Fibroblast of lung (primary cell): Measurements from ENCODE around the gene LIPH.

Experiments used
- EZH2 ChIP-seq: IDR thresholded peaks from 2 replicates; pipeline ENCODE4 v1.5.1; 2012; ENCODE audit warnings: low read length, control low read depth, mild to moderate bottlenecking; ENCODE audit errors: missing control alignments
- TF ChIP-seq, protein P1 (sequence below), 2 donors: IDR thresholded peaks in 1 of 2; conservative IDR thresholded peaks in 1 of 2; 1 replicate in 1 of 2; 2 replicates in 1 of 2; pipeline ENCODE4 v1.5.1; 2011 to 2012; ENCODE audit warnings: low read length in 2 of 2, control low read depth in 1 of 2, inconsistent platforms in 1 of 2, low read depth in 1 of 2, mild to moderate bottlenecking in 1 of 2

DNA sequence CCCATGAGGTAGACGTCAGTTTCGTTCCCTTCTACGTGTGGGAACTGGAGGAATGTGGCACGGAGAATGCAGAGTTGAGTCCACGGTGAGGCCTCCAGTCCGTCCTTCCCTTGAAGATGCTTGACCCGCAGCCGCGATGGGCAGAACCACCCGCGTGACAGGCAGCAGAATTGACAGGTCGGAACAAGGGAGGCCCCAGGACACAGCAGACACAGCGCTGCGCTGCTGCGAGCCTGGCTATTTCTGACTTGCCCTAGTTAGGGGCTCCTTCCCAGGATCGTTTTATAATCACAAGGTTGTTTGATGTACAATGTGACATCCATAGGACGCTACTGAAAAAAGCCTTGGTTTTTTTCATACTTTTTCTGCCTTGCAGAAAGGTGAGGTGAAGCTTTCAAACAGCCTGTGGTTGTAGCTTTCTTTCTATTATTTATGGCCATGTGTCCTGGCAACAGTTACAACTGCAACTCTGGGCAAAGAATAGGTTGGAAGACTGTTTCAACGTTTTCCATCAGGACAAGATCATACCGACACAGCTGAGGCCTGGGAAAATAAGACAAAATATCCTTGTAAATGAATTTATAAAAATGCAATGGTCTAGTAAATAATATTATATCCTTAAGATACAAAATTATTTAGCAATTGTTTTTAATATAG is 43.9 kb downstream of the LIPH start:
- TF ChIP-seq EZH2, result no peak
- TF ChIP-seq, protein P1, sequence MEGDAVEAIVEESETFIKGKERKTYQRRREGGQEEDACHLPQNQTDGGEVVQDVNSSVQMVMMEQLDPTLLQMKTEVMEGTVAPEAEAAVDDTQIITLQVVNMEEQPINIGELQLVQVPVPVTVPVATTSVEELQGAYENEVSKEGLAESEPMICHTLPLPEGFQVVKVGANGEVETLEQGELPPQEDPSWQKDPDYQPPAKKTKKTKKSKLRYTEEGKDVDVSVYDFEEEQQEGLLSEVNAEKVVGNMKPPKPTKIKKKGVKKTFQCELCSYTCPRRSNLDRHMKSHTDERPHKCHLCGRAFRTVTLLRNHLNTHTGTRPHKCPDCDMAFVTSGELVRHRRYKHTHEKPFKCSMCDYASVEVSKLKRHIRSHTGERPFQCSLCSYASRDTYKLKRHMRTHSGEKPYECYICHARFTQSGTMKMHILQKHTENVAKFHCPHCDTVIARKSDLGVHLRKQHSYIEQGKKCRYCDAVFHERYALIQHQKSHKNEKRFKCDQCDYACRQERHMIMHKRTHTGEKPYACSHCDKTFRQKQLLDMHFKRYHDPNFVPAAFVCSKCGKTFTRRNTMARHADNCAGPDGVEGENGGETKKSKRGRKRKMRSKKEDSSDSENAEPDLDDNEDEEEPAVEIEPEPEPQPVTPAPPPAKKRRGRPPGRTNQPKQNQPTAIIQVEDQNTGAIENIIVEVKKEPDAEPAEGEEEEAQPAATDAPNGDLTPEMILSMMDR (conservative IDR thresholded peaks at IDR 0.05 in 1 of 2, IDR thresholded peaks at IDR 0.05 in 1 of 2; ENCODE audit: low read depth in 1 of 2, low read length in 2 of 2), result no peak
